K562 (cell line): Measurements from ENCODE around the gene PCBD1. TPM values are rescaled to one million over a fixed set of nuclear protein-coding genes. Genes with fewer than 3 reads are reported as not detected.

ENCODE experiments used
- ATAC-seq: fragments of 200-7000 bp; cut with Tn5 transposase; 3 replicates; pipeline ENCODE4 v1.9.1; 2020; ENCODE audit warnings: moderate library complexity
- BruUV-seq: library from RNA; stranded (reverse); fragments of 400-500 nt; replicated peaks from 2 replicates; lab custom pipeline; 2021; lab: Mats Ljungman, UMichigan
- CTCF ChIA-PET: fragments of 300-600 bp; formaldehyde crosslinking; extraction: SDS; loops from one replicate; lab custom pipeline; 2021; ENCODE audit warnings: low intra/inter-chr PET ratio; lab: Yijun Ruan, JAX
- POLR2A ChIA-PET: fragments of 300-600, 350-650 bp; sonication (Branson Sonifier 250); formaldehyde crosslinking; extraction: SDS; loops from one replicate; lab custom pipeline; 2021; ENCODE audit warnings: antibody characterized with exemption, inconsistent platforms; lab: Yijun Ruan, JAX
- DNase-seq, 4 experiments: peaks; one replicate each; pipeline versions ENCODE4 v3.0.0 to v3.0.0-alpha.2; 2011 to 2018; ENCODE audit warnings: low spot score in 3 of 4, mixed read lengths in 3 of 4; ENCODE audit errors: extremely low read depth in 1 of 4
- FAIRE-seq: peaks from 2 replicates; lab custom pipeline; 2011; peaks lifted over from hg19 to GRCh38; lab: Jason Lieb, UNC
- H2AFZ ChIP-seq: 2 replicates; pipeline ENCODE4 v1.6.0; 2011; ENCODE audit warnings: low read depth, low read length, control low read depth, inconsistent platforms
- H3K27ac ChIP-seq: fragments of 200-600 bp; 3 replicates; pipeline ENCODE4 v1.8.0; 2011; ENCODE audit warnings: low read depth, mild to moderate bottlenecking, control low read depth, inconsistent platforms, low read length, moderate library complexity, mixed read lengths; ENCODE audit errors: extremely low read depth
- H3K27me3 ChIP-seq, 2 experiments: fragments of 300-600 bp in 1 of 2; 2 replicates in 1 of 2; 3 replicates in 1 of 2; pipeline versions ENCODE4 v1.6.0 to v1.8.0; 2011; ENCODE audit warnings: inconsistent platforms in 2 of 2, low read length in 2 of 2, mild to moderate bottlenecking in 1 of 2, mixed read lengths in 1 of 2, moderate library complexity in 1 of 2; ENCODE audit not compliant: control insufficient read depth in 2 of 2, insufficient read depth in 2 of 2
- H3K36me3 ChIP-seq: fragments of 300-600 bp; 3 replicates; pipeline ENCODE4 v1.8.0; 2011; ENCODE audit warnings: mild to moderate bottlenecking, low read length, inconsistent platforms; ENCODE audit not compliant: control insufficient read depth, insufficient read depth
- H3K4me1 ChIP-seq, 2 experiments: fragments of 200-600 bp in 1 of 2; replicated peaks in 1 of 2; 2 replicates in 1 of 2; 3 replicates in 1 of 2; pipeline versions ENCODE4 v1.5.1 to v1.8.0; 2011; ENCODE audit warnings: inconsistent platforms in 2 of 2, low read length in 2 of 2, mild to moderate bottlenecking in 1 of 2, mixed read lengths in 1 of 2, moderate library complexity in 1 of 2; ENCODE audit not compliant: control insufficient read depth in 2 of 2, insufficient read depth in 2 of 2
- H3K4me2 ChIP-seq: 2 replicates; pipeline ENCODE4 v1.6.1; 2011; ENCODE audit warnings: low read length, control low read depth, inconsistent platforms, mixed read lengths; ENCODE audit not compliant: insufficient read depth
- H3K4me3 ChIP-seq: fragments of 200-600 bp; sonication (generic), shearing (Covaris generic); 2 replicates; pipeline ENCODE4 v1.5.1; 2016; ENCODE audit warnings: control low read depth, inconsistent platforms
- H3K79me2 ChIP-seq: fragments of 200-600 bp; 3 replicates; pipeline ENCODE4 v1.8.0; 2011; ENCODE audit warnings: low read length, inconsistent platforms; ENCODE audit not compliant: control insufficient read depth, insufficient read depth
- H3K9ac ChIP-seq, 2 experiments: 2 replicates each; pipeline versions ENCODE4 v1.6.0 to v1.6.1; 2011; ENCODE audit warnings: low read depth in 2 of 2, low read length in 2 of 2, control low read depth in 1 of 2, inconsistent platforms in 1 of 2, mild to moderate bottlenecking in 1 of 2, mixed read lengths in 1 of 2; ENCODE audit not compliant: insufficient read depth in 1 of 2
- H3K9me1 ChIP-seq: one replicate; pipeline ENCODE4 v1.6.0; 2011; ENCODE audit warnings: inconsistent platforms, mild to moderate bottlenecking, low read length, moderate library complexity; ENCODE audit not compliant: control insufficient read depth, insufficient read depth
- H3K9me3 ChIP-seq: replicated peaks from 2 replicates; pipeline ENCODE4 v1.5.1; 2011; ENCODE audit warnings: low read depth, low read length, inconsistent platforms; ENCODE audit not compliant: control insufficient read depth, insufficient read depth
- H4K20me1 ChIP-seq: replicated peaks from 2 replicates; pipeline ENCODE4 v1.6.1; 2011; ENCODE audit warnings: low read length, inconsistent platforms, mixed read lengths; ENCODE audit not compliant: control insufficient read depth, insufficient read depth
- MAFF ChIP-seq: IDR thresholded peaks from 2 replicates; pipeline ENCODE4 v1.6.1; 2012; ENCODE audit warnings: low read length, improper control_type of control experiment
- MAX ChIP-seq: sonication (generic); formaldehyde crosslinking; IDR thresholded peaks from 2 replicates; pipeline ENCODE4 v1.9.0; 2022; ENCODE audit warnings: mild to moderate bottlenecking, missing genetic modification reagents
- PHB2 ChIP-seq: fragments of 450-650 bp; IDR thresholded peaks from 2 replicates; pipeline ENCODE4 v1.6.1; 2017; ENCODE audit warnings: low read depth
- RBBP5 ChIP-seq: fragments of 200-600 bp; sonication (generic); IDR thresholded peaks from 2 replicates; pipeline ENCODE4 v1.6.1; 2012; ENCODE audit warnings: borderline replicate concordance, mild to moderate bottlenecking, low read length, control low read depth, inconsistent platforms; ENCODE audit not compliant: insufficient read depth, poor library complexity, severe bottlenecking
- RCOR1 ChIP-seq, 2 experiments: IDR thresholded peaks; 2 replicates each; pipeline ENCODE4 v1.6.1; 2012; ENCODE audit warnings: low read depth in 2 of 2, low read length in 2 of 2, borderline replicate concordance in 1 of 2, improper control_type of control experiment in 1 of 2
- TAF1 ChIP-seq: IDR thresholded peaks from 2 replicates; pipeline ENCODE4 v1.6.1; 2011; ENCODE audit warnings: mild to moderate bottlenecking, low read length, moderate library complexity; ENCODE audit not compliant: insufficient read depth, control insufficient read depth, severe bottlenecking; ENCODE audit errors: extremely low read depth
- YBX1 ChIP-seq: fragments of 450-650 bp; IDR thresholded peaks from 2 replicates; pipeline ENCODE4 v1.7.1; 2016; ENCODE audit warnings: mild to moderate bottlenecking
- ZBTB7A ChIP-seq: IDR thresholded peaks from 2 replicates; pipeline ENCODE4 v1.6.1; 2011; ENCODE audit warnings: low read depth, mild to moderate bottlenecking, low read length, moderate library complexity, borderline replicate concordance; ENCODE audit not compliant: control insufficient read depth
- ZNF644 ChIP-seq: fragments of 200-800 bp; sonication (Bioruptor generic); IDR thresholded peaks from 2 replicates; pipeline ENCODE4 v1.6.1; 2016; ENCODE audit warnings: low read depth, missing genetic modification characterization, missing compliant biosample characterization
- ZNF699 ChIP-seq: fragments of 250-450 bp; sonication (Bioruptor Pico); IDR thresholded peaks from 2 replicates; pipeline ENCODE4 v1.8.0; 2021; ENCODE audit warnings: mild to moderate bottlenecking, moderate library complexity; ENCODE audit not compliant: insufficient replicate concordance
- WGBS: fragments of 100-300 bp; shearing (Covaris generic); methylation state at CpG from one replicate; pipeline ENCODE4 v1.1.6; 2016; ENCODE audit warnings: low coverage, mixed read lengths; ENCODE audit not compliant: insufficient coverage; ENCODE audit errors: missing lambda C conversion rate; 5-methylcytosine and 5-hydroxymethylcytosine counted together
- in situ Hi-C: fragments of 300-500 bp; cut with MboI; formaldehyde crosslinking; loops from 4 replicates; pipeline ENCODE4 v1.15.0; 2018; ENCODE audit warnings: inconsistent platforms, mixed read lengths
- intact Hi-C: fragments of 100-400 bp; cut with micrococcal nuclease; formaldehyde crosslinking; loops from 2 replicates; pipeline ENCODE4 v1.14.2; 2022
- polyA plus RNA-seq, 8 experiments: library from polyadenylated mRNA; depleted of rRNA in 4 of 8; stranded (reverse) in 5 of 8; unstranded in 3 of 8; fragments of >200 nt; fragmentation: Nextera tagmentation in 2 of 8; fragmentation: Illumina TruSeq in 1 of 8; extraction: Ambion mirVana in 2 of 8; extraction: Trizol in 1 of 8; gene quantifications; 2 replicates each; pipeline versions ENCODE4 v1.2.1 to v1.2.3, GENCODE V29; 2011 to 2014; ENCODE audit warnings: inconsistent platforms in 1 of 8, missing spikeins in 1 of 8
- total RNA-seq, 7 experiments: library from RNA; depleted of rRNA in 6 of 7; stranded (reverse); fragments of >200 nt in 6 of 7; fragmentation: Illumina TruSeq in 2 of 7; extraction: Trizol in 2 of 7; gene quantifications; 2 replicates each; pipeline versions ENCODE4 v1.2.1 to v1.2.3, GENCODE V29; 2011 to 2021; ENCODE audit warnings: low replicate concordance in 1 of 7

PCBD1 gene
- total and polyA plus RNA-seq, 9 of the 15 experiments (the other 6 are each of a cell fraction or from before 2014, with no cell fraction given), result 14.6 to 109 (median 57.0) TPM

GRCh38 chr10:70907637-70908405 is 19.5 kb upstream of the PCBD1 start:
- H3K4me2 ChIP-seq, result no peak overlapping the region
- no peaks in the 10 kb centered on the region for H3K9me1 ChIP-seq
- ATAC-seq (no peak), DNase-seq (no peak)
- H3K79me2 ChIP-seq, result no peaks in the 10 kb centered on the region
- H3K27me3 ChIP-seq, result peaks cover 36 to 74% of the 10 kb centered on the region in 2 experiments
- in situ Hi-C loops (no loop called here), intact Hi-C loops (no loop called here)
- peaks cover 0 to 5% of the 10 kb centered on the region in 2 experiments; a peak in 3 of 5 replicates for H3K4me1 ChIP-seq
- BruUV-seq, result no TSS peak
- no peak overlapping the region; a peak in 1 of 4 replicates for H3K9ac ChIP-seq
- WGBS, result 1% methylated on average over 11 of the region's 16 CpGs
- H4K20me1 ChIP-seq, result peaks cover 17% of the 10 kb centered on the region
- no peaks in the 10 kb centered on the region for H3K36me3 ChIP-seq
- H3K9me3 ChIP-seq, result no peaks in the 10 kb centered on the region
- H3K27ac ChIP-seq, result no peak overlapping the region
- no peak for TF ChIP-seq MAFF
- TF ChIP-seq RCOR1 (IDR thresholded peaks at IDR 0.05; ENCODE audit: borderline replicate concordance in 1 of 2, low read depth in 2 of 2, low read length in 2 of 2), result no peak
- TF ChIP-seq TAF1, result no peak
- TF ChIP-seq PHB2, result no peak
- no peak for TF ChIP-seq YBX1
- no peak for TF ChIP-seq ZNF699 (CRISPR knock-in tag)
- TF ChIP-seq MAX, result no peak
- no peak for TF ChIP-seq RBBP5
- TF ChIP-seq ZNF644 (tag), result no peak
- TF ChIP-seq ZBTB7A, result no peak
- TF ChIP-seq, all 486 proteins: peak for 0
- CTCF ChIA-PET, result no interaction called here
- POLR2A ChIA-PET, result interaction anchor here (1.0 kb wide), 1 partner anchor 9 kb away, joined by 3 read pairs; no protein-coding TSS in a partner anchor
- FAIRE-seq, result no peak
- Histone ChIP-seq H3K4me3 (no peak overlapping the region), H2AFZ (no peak overlapping the region)
